HPDE6-E6E7 (cell line): ENCODE results near the gene NFE2L1.
A peak's percentile ranks its signal among the peaks of the same experiment; 100 is the strongest.
"Not testable (repeated sequence)": the region's sequence is repeated elsewhere in the genome, so short reads cannot be mapped to it uniquely, and the experiment has no call there.

ENCODE experiments used
- DNase-seq: peaks from one replicate; pipeline ENCODE4 v3.0.0; 2011; ENCODE audit warnings: missing footprints; ENCODE audit errors: extremely low spot score

NFE2L1 gene

DNA sequence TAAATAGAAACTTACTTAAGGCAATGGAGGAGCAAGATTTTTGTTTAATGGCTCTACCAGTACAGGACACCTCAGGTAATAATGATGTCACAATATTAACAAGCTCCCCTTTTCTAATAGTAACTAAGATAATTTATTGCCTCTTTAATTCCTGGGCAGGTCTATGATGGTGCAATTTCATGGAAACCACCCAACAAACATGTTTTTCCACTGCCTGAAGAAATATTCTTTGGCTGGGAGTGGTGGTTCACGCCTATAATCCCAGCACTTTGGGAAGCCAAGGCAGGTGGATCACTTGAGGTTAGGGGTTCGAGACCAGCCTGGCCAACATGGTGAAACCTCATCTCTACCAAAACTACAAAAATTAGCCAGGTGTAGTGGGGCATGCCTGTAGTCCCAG, 19.6 kb downstream of the NFE2L1 start:
- DNase-seq, result not testable (repeated sequence)

DNA sequence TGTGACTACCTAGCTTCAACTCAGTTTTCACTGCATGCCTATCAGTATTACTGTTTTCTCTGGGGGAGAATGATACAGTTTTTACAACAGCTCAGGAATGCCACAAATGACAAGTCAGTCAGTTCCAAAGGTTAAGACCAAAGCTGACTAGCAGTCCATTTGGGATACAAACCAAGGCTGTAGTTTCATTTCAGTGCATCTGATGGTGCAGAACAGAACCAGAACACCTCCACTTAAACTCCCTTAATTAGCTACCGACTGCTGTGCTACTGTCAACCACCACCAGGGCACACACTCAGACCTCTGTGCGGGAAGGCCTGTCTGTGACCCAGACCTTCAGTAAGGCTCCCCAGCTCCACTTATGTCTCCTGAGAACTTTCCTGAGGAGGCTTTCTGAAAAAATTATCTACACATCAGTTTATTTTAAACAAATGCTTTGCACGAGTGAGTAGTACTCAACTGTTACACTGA, 20.4 kb downstream of the NFE2L1 start:
- no peak for DNase-seq

DNA sequence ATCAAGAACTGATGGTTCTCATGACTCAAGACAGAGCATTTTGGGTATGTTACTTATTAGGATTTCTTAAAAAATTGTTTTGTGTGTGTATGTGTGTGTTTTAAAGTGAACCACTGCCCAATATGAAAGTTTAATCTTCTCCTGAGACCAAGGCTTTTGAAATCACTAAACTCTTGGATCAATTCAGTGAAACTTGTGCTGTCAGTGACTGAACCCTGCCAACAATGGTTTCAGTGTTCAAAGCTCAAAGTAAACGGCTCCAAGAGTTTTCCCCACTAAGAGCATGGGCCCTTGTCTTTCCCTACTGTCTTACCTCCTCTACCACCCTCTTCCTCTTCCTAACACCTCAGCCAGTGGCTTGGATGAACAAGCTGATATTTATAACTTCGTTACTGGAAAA, 22.0 kb downstream of the NFE2L1 start:
- no peak for DNase-seq

DNA sequence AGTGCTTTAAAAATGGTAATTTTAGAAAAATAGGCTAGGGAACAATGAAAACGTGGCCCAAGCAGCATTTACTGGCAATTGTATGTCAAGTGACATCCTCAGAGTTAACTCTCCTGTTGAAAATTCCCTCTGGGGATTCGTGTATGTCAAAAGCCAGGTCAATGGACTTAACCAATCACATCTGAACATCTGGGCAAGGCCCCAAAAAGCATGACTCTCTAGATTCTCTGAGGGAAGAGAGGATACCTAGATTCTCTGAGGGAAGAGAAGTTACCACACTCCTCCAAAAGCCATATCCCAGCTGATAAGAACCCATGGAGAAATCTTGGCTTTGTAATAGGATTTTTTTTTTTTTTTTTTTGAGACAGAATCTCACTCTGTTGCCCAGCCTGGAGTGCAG, 23.5 kb downstream of the NFE2L1 start:
- no peak for DNase-seq

DNA sequence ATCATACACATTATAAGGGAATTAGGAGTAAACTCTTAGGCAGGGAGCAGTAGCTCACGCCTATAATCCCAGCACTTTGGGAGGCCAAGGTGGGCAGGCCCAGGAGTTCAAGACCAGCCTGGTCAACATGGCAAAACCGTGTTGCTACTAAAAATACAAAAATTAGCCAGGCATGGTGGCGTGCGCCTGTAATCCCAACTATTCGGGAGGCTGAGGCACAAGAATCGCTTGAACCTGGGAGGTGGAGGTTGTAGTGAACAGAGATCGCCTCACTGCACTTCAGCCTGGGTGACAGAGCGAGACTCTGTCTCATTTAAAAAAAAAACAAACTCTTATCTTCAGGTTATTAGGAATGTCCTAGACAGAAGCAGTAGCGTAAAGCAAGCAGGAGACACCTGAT, 24.7 kb downstream of the NFE2L1 start:
- not testable (repeated sequence) for DNase-seq

DNA sequence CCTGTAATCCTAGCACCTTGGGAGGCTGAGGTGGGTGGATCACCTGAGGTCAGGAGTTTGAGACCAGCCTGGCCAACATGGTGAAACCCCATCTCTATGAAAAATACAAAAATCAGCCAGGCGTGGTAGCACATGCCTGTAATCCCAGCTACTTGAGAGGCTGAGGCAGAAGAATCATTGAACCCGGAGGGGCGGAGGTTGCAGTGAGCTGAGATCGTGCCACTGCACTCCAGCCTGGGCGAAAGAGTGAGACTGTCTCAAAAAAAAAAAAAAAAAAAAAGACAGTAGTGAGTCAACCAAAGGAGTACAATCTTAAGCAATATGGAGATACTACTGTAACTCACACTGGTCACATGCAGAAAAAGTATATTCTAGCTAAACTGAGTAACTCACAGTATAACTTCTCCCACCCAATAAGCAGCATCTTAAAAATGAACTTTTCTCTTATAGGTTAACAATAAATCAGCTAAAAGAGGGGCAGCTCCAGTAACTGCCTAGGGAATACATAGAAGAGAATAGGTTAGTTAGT, 25.5 kb downstream of the NFE2L1 start:
- not testable (repeated sequence) for DNase-seq

DNA sequence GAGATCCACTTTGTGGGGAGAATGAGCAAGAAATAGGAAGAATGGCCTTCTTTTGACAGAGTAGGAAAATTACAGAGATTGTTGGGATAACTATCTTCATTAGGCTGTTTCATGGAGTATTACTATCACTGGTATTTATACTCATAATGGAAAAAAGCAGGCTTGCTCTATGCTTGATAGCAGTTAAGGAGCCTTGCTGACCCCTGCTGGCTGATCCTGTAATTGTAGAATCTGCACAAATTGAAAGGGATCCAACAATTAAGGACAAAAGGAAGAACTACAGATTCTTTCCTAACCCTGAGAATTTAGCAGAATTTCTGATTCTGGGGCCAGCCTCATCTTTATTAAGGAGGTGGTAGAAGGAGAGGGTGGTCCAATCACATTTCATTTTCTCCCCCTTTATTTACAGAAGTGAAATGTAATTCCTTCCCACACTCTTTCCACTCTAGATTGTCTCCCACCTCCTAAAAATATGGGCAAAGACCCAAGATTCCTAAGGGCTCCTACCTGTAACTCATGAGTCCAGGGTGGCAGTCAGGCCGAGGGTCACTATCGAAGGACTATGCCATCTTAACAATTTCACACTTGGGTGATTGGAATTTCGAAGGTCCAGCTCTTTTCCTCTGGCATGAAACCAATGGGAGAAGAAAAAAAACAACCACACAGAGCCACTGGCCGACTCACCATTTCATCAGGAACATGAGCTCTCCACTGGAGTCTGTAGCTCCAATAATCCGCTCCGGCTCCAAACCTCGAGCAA, 26.3 kb downstream of the NFE2L1 start:
- no peak for DNase-seq

DNA sequence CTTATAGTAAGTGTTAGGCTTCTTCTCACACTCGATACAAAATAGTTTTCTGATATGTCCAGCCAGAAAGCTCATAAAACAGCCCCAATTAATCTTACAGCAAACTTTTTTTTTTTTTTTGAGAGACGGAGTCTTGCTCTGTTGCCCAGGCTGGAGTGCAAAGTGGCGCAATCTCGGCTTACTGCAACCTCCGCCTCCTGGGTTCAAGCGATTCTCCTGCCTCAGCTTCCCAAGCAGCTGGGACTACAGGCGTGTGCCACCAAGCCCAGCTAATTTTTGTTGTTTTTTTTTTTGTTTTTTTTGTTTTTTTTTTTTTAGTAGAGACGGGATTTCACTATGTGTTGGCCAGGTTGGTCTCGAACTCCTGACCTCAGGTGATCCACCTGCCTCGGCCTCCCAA, 29.0 kb downstream of the NFE2L1 start:
- not testable (repeated sequence) for DNase-seq

DNA sequence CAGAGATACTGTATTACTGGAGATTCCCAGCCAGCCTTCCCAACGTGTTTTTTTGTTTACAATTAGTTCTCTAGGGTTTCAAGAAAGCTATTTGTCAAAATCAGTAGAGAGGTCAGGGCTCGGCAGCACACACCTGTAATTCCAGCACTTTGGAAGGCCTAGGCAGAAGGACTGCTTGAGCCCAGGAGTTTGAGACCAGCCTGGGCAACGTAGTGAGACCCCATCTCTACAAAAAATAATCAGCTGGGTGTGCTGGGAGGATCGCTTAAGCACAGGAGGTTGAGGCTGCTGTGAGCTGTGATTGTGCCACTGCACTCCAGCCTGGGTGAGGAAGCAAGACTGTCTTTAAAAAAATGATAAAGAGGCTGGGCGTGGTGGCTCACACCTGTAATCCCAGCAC, 33.7 kb downstream of the NFE2L1 start:
- DNase-seq, result no peak

DNA sequence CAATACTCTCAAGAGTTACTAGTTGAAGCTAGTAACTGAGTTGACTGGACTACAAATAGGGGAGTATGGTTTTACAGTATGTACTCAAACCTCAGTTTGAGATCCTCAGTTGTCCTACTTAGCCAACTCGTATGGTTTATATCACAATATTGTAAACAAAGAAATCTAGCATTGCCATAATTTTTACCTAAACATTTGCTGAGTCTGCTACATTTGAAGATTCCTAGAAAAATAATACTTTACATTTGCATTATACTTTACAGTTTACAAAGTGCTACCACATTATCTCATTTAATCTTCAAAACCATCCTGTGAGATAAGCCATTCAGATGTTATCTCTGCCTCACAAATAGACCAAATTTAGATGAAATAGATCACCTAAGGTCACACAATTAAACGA, 36.8 kb downstream of the NFE2L1 start:
- no peak for DNase-seq

DNA sequence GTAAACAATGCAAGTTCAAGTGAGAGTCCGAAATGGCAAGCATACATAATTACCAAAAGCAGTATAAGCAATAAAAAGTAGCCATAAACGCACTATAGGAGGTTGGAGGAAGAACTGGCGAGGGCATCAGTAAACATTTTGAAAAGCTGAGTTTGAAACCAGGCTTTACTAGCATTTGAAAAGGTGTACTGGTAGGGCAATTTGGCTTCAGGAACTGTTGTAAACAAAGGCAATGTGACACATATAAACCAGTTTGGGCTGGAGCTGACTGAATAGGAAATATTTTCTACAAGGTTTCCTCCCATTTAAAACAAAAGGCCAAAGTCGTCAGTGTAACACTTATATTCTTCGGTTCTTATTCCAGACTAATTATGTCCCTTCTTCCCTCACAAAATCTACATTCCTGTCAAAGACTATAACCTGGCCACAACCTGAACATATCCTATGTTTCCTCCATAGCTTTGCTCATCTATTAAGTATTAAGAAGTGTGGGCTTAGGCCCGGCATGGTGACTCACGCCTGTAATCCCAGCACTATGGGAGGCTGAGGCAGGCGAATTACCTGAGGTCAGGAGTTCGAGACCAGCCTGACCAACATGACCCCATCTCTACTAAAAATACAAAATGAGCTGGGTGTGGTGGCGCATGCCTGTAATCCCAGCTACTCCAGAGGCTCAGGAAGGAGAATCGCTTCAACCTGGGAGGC, 45.3 kb downstream of the NFE2L1 start:
- no peak for DNase-seq

DNA sequence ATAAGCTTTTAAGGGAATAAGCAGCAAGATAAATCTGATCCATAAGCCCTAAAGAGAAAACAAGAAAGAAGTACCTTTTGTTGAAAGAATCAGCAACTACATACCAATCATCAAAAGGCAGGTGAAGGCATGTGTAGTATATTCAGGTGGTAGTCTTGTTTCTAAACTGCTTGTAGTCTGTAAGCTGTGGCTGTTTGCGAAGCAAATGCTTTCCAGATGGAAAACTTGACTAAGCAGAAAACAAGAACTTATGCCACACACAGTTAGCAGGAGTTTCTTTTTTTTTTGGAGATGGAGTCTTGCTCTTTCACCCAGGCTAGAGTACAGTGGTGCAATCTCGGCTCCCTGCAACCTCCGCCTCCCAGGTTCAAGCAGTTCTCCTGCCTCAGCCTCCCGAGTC, 47.5 kb downstream of the NFE2L1 start:
- no peak for DNase-seq

DNA sequence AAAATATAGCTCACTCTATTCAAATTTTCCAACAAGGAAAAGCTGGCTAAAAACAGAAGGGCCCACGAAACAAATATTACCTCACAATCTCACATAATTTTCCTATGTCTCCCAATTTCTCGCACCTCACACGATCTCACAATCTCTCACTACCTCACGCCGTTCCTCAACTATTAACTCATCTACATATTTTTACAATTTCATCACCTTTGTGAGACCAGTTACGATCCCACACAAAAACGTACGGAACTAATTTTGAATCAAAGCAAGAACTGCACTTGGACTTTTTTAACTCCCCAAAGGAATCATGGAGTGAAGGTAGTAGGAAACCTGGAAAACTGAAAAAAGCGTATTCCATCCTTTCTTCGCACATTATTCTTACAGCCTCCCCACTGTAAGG, 52.0 kb downstream of the NFE2L1 start:
- no peak for DNase-seq

DNA sequence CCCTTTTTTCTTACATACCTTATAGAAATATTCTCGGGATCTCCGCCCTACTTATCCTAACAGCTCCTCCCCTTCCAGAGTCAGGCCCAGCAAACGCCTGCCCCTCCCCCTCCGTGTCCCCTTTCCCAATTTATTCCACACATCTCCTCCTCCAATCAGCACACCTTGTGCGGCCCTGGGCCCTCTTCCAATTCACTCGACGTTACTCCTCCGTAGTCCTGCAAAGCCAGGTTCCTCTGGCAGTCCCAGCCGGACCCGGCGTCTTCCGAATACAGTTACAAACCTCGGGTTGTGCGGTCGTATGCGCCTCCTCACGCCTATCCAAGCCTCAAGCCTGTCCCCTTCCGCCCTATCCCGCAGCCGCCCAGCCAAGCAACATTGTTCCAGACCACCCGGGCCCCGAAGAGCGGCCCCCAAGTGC, 52.4 kb downstream of the NFE2L1 start:
- DNase-seq, result no peak

DNA sequence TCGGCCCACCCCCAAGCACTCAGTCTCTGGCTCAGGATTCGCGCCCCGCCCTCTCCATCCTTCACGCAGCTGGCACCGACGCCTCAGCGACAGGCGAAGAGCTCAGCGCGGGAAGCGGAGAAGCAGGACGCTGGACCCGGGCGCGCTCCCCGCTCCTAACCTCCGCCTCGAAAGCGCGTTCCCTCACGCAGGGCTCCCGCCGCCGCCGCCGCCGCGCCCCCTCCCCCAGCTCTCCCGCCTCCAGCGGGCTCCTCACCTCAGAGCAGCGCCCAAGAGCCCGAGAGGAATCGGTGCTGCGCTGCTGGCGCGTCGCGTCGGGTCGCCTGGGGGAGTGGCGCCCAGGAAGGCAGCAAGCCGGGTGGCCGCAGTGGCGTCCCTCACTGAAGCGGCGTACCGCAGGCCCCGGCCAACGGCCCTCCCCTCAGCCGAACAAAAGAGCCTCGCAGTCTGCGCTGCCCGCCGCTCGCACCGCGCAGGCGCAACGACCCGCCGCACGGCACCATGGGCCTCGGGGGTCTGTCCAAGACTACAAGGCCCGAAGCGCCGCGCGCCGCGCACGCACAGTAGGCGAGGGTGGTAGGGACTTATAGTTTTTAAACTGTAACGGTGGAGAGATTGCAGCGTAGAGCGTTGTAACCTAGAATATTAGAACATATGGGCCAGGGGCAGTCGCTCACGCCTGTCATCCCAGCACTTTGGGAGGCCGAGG, 53.0 kb downstream of the NFE2L1 start, which contains the start of gene CBX1:
Gene CBX1, minus strand, starts transcription at position 467 of the 709 bp plus-strand sequence. CDS start 24,474 bp downstream, outside the sequence.
- peak; percentile 90 for DNase-seq

DNA sequence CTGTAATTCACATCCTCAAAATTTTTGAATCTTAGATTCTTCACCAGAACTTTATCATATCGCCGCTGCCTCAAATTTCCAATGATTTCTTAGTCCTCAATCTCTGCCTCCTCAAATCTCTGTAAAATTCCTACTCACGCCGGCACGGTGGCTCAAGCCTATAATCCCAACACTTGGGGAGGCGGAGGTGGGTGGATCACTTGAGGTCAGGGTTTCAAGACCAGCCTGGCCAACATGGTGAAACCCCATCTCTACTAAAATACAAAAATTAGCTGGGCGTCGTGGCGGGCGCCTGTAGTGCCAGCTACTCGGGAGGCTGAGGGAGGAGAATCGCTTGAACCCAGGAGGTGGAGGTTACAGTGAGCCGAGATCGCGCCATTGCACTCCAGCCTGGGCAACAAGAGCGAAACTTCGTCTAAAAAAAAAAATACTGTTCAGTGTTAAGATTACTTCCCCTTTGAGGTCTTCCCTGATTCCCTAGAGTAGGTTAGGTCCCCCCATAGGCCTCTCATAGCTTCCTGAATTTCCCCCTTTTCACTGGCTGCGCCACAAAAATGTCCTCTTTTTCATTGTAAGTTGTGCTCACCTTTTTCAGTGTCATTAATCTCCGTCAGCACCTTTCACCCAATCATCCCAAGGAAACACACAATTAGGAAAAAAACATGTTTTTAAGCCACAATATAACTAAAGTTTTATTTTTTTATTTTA, 54.0 kb downstream of the NFE2L1 start:
- DNase-seq, result no peak

DNA sequence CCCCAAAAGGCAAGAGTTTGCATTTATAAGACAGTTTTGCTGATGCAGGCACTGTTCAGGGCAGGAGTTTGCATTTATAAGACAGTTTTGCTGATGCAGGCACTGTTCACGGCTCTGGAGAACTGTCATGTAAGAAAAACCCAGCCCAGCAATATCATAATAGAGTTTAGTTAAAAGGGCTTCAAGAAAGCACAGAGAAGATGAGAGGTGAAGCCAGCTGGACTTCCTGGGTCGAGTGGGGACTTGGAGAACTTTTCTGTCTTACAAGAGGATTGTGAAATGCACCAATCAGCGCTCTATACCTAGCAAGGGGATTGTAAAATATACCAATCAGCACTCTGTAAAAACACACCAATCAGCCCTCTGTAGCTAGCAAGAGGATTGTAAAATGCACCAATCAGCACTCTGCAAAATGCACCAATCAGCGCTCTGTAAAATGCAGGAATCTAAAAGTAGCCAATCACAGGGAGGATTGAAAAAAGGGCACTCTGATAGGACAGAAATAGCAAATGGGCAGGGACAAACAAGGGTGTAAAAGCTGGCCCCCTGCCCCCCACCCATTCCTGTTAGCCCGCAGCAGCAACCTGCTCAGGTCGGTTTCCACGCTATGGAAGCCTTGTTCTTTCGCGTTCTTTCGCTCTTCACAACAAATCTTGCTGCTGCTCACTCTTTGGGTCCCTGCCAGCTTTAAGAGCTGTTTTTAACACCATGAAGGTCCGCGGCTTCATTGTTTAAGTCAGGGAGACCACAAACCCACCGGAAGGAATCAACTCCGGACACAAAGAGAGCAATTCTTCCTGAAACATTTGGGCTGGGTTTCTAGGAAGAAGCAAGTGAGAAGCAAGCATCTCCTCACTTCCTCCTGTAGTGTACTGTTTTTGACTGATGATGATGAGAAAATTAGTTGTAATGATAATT, 54.9 kb downstream of the NFE2L1 start:
- DNase-seq, result no peak

DNA sequence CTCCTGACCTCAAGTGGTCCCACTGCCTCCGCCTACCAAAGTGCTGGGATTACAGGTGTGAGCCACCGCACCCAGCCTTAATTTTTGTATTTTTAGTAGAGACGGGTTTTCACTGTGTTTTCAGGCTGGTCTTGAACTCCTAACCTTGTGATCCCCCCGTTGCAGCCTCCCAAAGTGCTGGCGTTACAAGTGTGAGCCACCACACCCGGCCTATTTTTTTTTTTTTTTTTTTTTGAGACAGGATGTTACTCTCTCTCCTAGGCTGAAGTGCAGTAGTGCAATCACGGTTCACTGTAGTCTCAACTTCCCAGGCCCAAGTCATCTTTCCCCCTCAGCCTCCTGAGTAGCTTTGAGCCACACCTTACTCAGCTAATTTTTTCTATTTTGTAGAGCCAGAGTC, 56.3 kb downstream of the NFE2L1 start:
- no peak for DNase-seq

DNA sequence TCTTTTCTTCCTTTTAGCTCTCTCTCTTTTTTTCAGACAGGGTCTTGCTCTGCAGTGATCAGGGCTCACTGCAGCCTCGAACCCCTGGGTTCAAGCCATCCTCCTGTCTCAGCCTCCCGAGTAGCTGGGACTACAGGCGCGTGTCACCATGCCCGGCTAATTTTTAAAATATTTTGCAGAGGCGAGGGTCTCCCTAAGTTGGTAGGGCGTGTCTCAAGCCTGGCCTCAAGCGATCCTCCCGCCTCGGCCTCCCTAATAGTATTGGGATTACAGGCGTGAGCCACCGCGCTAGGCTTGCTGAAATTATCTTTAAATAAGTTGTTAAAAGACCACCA, 58.6 kb downstream of the NFE2L1 start:
- no peak for DNase-seq
